Ishikawa (cell line): ENCODE measurements around the gene ZMIZ1.

Experiments
- CEBPB ChIP-seq: IDR thresholded peaks from 2 replicates; pipeline ENCODE4 v1.6.1; 2012
- CREB1 ChIP-seq: IDR thresholded peaks from 2 replicates; pipeline ENCODE4 v1.6.1; 2012; ENCODE audit warnings: low read depth
- EGR1 ChIP-seq: IDR thresholded peaks from 2 replicates; pipeline ENCODE4 v1.6.1; 2012
- EP300 ChIP-seq: IDR thresholded peaks from 2 replicates; pipeline ENCODE4 v1.6.1; 2012; ENCODE audit warnings: borderline replicate concordance
- FOXM1 ChIP-seq: IDR thresholded peaks from 2 replicates; pipeline ENCODE4 v1.6.1; 2012; ENCODE audit warnings: low read depth, borderline replicate concordance
- MAX ChIP-seq: IDR thresholded peaks from 2 replicates; pipeline ENCODE4 v1.6.1; 2012
- NFIC ChIP-seq: IDR thresholded peaks from 2 replicates; pipeline ENCODE4 v1.6.1; 2012
- RAD21 ChIP-seq: IDR thresholded peaks from 2 replicates; pipeline ENCODE4 v1.6.1; 2012; ENCODE audit warnings: low read depth
- TAF1 ChIP-seq: IDR thresholded peaks from 2 replicates; pipeline ENCODE4 v1.6.1; 2012; ENCODE audit warnings: low read depth, mild to moderate bottlenecking
- TCF12 ChIP-seq: IDR thresholded peaks from 2 replicates; pipeline ENCODE4 v1.6.1; 2012; ENCODE audit warnings: low read depth
- TEAD4 ChIP-seq: IDR thresholded peaks from 2 replicates; pipeline ENCODE4 v1.6.1; 2012
- USF1 ChIP-seq: IDR thresholded peaks from 2 replicates; pipeline ENCODE4 v1.6.1; 2012
- YY1 ChIP-seq: IDR thresholded peaks from 2 replicates; pipeline ENCODE4 v1.6.1; 2012; ENCODE audit warnings: low read depth
- ZBTB7A ChIP-seq: IDR thresholded peaks from 2 replicates; pipeline ENCODE4 v1.6.1; 2012; ENCODE audit warnings: low read depth
- TF ChIP-seq, protein P1 (sequence below): IDR thresholded peaks from 2 replicates; pipeline ENCODE4 v1.6.1; 2012; ENCODE audit warnings: low read depth, mild to moderate bottlenecking

Gene ZMIZ1

GRCh38 chr10:79346012-79346340 is 277.2 kb downstream of the ZMIZ1 start:
- TF ChIP-seq CREB1 (no peak), EGR1 (no peak), MAX (no peak), TCF12 (no peak), FOXM1 (no peak), USF1 (no peak), EP300 (no peak), ZBTB7A (no peak), RAD21 (no peak), YY1 (no peak), CEBPB (no peak), TAF1 (no peak), NFIC (no peak), TEAD4 (no peak)

DNA sequence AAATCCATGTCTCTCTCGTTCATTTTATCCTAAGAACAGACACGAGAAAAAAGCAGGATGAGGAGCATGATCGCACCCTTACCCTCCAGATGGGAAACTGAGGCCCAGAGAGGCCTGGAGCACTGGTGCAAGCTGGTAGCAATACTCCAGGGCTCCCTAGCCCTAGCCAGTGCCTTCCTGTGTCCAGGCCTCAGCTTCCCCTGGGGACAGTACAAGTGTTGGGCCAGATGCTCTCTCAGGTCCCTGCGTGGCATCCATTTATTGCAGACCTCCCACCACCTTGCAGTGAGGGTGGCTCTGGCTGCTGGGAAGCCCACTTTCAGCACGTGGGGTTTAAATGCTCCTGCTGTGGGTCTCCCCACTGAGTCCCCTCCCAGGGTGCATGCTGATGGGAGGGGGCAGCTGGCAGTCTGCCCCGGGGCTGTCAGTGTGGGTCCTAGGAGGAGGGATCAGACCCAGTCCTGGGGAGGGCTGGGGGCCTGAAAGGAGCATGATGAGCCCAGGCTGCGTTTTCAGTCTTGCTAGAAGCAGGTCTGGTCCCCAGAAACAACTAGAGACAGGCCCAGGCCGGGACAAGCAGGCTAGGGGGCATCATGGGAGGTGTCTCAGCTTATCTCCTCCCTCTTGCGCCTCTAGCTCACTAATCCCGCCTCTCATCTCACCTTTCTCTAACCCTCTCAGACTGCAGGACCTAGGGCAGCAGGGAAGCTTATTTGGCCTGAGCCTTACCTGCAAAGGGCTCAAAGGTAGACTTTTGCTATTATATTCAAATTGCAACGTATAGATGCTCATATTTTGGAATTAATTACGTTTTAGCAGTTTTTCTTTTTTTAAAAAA is 277.8 kb downstream of the ZMIZ1 start:
- TF ChIP-seq MAX = no peak
- TF ChIP-seq EP300 = no peak; the same call in 1 of the 2 replicates
- TF ChIP-seq ZBTB7A = no peak
- TF ChIP-seq TCF12 = no peak; the same call in 1 of the 2 replicates
- no peak for TF ChIP-seq TEAD4
- TF ChIP-seq, protein P1, sequence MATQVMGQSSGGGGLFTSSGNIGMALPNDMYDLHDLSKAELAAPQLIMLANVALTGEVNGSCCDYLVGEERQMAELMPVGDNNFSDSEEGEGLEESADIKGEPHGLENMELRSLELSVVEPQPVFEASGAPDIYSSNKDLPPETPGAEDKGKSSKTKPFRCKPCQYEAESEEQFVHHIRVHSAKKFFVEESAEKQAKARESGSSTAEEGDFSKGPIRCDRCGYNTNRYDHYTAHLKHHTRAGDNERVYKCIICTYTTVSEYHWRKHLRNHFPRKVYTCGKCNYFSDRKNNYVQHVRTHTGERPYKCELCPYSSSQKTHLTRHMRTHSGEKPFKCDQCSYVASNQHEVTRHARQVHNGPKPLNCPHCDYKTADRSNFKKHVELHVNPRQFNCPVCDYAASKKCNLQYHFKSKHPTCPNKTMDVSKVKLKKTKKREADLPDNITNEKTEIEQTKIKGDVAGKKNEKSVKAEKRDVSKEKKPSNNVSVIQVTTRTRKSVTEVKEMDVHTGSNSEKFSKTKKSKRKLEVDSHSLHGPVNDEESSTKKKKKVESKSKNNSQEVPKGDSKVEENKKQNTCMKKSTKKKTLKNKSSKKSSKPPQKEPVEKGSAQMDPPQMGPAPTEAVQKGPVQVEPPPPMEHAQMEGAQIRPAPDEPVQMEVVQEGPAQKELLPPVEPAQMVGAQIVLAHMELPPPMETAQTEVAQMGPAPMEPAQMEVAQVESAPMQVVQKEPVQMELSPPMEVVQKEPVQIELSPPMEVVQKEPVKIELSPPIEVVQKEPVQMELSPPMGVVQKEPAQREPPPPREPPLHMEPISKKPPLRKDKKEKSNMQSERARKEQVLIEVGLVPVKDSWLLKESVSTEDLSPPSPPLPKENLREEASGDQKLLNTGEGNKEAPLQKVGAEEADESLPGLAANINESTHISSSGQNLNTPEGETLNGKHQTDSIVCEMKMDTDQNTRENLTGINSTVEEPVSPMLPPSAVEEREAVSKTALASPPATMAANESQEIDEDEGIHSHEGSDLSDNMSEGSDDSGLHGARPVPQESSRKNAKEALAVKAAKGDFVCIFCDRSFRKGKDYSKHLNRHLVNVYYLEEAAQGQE = no peak
- TF ChIP-seq EGR1 = no peak
- no peak for TF ChIP-seq USF1
- no peak for TF ChIP-seq FOXM1
- no peak for TF ChIP-seq NFIC
- TF ChIP-seq TAF1 = no peak
- no peak for TF ChIP-seq YY1
- TF ChIP-seq CEBPB = no peak
- no peak for TF ChIP-seq CREB1
- TF ChIP-seq RAD21 = no peak

DNA sequence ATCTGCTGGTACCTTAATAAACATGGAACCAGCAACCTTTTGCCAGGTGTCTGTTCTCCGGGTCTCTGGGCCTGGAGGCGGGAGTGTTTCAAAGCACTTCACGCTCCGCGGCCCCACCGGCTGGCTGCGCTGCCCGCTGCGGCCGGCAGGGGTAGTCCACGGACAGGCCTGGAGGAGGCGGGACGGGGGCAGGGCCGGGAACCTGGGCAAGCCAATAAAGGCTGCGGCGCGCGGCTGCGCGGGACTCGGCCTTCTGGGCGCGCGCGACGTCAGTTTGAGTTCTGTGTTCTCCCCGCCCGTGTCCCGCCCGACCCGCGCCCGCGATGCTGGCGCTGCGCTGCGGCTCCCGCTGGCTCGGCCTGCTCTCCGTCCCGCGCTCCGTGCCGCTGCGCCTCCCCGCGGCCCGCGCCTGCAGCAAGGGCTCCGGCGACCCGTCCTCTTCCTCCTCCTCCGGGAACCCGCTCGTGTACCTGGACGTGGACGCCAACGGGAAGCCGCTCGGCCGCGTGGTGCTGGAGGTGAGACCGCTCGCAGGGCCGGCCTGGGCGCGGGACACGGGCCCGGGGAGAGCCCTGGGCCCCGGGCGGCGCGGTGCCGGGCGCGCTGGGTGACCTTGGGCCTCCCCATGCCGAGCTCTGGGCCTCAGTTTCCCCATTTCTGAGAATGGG is 278.6 kb downstream of the ZMIZ1 start, which contains the start of gene PPIF:
TSS of gene PPIF (plus strand) at position 244 of the 668 bp plus-strand sequence. CDS start at position 324, 80 bp downstream.
- TF ChIP-seq YY1 (peak; percentile 58; the same call in 1 of the 2 replicates), USF1 (no peak), MAX (no peak; the same call in 1 of the 2 replicates), TEAD4 (no peak; the same call in 1 of the 2 replicates), TCF12 (peak; percentile 80; the same call in 1 of the 2 replicates), FOXM1 (no peak), RAD21 (peak; percentile 68), CEBPB (peak; percentile 2; the same call in 1 of the 2 replicates), NFIC (peak; percentile 54; the same call in 1 of the 2 replicates), EP300 (no peak), EGR1 (peak; percentile 39; the same call in 1 of the 2 replicates), TAF1 (peak; percentile 84), CREB1 (0 out of 2 replicates have a peak, but pooled peaks have one; percentile 22), ZBTB7A (no peak)
- TF ChIP-seq, protein P1 = peak; percentile 28; the same call in 1 of the 2 replicates

DNA sequence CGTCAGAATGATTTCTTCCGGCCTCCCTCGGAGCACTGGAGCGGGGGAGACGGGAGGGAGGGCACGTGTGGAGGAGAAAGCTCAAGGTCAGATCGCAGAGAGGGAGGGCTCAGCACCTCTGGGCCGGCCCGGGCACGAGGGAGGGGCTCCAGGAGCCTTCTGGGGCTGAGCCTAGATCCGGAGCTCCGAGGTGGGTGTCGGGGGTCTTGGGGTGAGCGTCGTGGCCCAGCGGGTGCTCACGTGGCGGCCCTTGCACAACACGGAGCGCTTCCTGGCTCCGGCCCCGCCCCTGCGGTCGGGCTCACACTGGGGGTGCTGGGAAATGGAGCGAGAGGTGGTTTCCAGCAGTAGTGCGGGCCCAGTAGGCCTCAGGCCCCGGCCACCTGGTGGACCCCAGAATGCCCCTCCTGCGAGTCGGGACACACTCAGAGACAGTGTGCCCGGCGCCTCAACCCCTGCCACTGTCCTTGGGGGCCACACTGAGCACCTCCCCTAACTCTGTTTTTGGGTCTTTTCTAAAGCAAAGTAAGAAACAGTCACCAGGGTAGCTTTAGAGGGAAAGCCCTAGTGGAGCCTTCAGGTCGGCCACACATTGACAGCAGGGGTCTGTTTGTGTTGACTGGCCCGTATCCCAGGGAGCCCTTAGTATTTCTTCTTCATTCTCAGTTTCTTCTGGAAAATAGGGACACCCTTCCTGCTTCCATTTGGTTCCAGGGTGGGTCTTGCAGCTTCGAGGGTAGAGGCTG is 279.3 kb downstream of the ZMIZ1 start:
- TF ChIP-seq FOXM1 = no peak
- 0 out of 2 replicates have a peak, but pooled peaks have one; percentile 1 for TF ChIP-seq TAF1
- TF ChIP-seq CEBPB = peak; percentile 90
- TF ChIP-seq USF1 = peak; percentile 82
- no peak for TF ChIP-seq TCF12
- TF ChIP-seq NFIC = no peak
- TF ChIP-seq EGR1 = no peak
- peak; percentile 96 for TF ChIP-seq MAX
- peak; percentile 90; the same call in 1 of the 2 replicates for TF ChIP-seq ZBTB7A
